HCT116 (cell line): ENCODE measurements around the gene EFCAB13.

Source experiments
- EZH2 ChIP-seq: fragments of 200-600 bp; sonication (generic); IDR thresholded peaks from 2 replicates; pipeline ENCODE4 v1.6.1; 2017; ENCODE audit warnings: antibody characterized with exemption, mixed run types
- FOSL1 ChIP-seq: IDR thresholded peaks from 2 replicates; pipeline ENCODE4 v1.6.1; 2012; ENCODE audit warnings: low read depth
- POLR2A ChIP-seq: IDR thresholded peaks from 2 replicates; pipeline ENCODE4 v1.7.0; 2011; ENCODE audit warnings: borderline replicate concordance; ENCODE audit not compliant: insufficient read depth, insufficient read length; ENCODE audit errors: extremely low read depth
- POLR2AphosphoS5 ChIP-seq: IDR thresholded peaks from 2 replicates; pipeline ENCODE4 v1.6.1; 2011; ENCODE audit warnings: mild to moderate bottlenecking, low read depth, low read length, moderate library complexity
- RAD21 ChIP-seq: IDR thresholded peaks from 2 replicates; pipeline ENCODE4 v1.6.1; 2012; ENCODE audit warnings: low read depth, mild to moderate bottlenecking
- SP1 ChIP-seq: IDR thresholded peaks from 2 replicates; pipeline ENCODE4 v1.6.1; 2012; ENCODE audit warnings: low read depth
- YY1 ChIP-seq: IDR thresholded peaks from 2 replicates; pipeline ENCODE4 v1.6.1; 2011; ENCODE audit warnings: low read length, low read depth, moderate library complexity, mild to moderate bottlenecking; ENCODE audit not compliant: insufficient replicate concordance; ENCODE audit errors: extremely low read depth
- TF ChIP-seq, protein P1 (sequence below), 3 experiments: fragments of 200-600 bp in 1 of 3; sonication (generic) in 1 of 3; IDR thresholded peaks in 2 of 3; conservative IDR thresholded peaks in 1 of 3; 2 replicates each; pipeline ENCODE4 v1.5.1; 2012 to 2017; ENCODE audit warnings: low read depth in 2 of 3, low read length in 2 of 3, antibody characterized with exemption in 1 of 3, borderline replicate concordance in 1 of 3, control low read depth in 1 of 3, mild to moderate bottlenecking in 1 of 3, mixed read lengths in 1 of 3, mixed run types in 1 of 3, moderate library complexity in 1 of 3; ENCODE audit not compliant: insufficient read depth in 1 of 3

GRCh38 chr17:47292206-47292605 is 31.5 kb upstream of the EFCAB13 start:
- TF ChIP-seq, protein P1, sequence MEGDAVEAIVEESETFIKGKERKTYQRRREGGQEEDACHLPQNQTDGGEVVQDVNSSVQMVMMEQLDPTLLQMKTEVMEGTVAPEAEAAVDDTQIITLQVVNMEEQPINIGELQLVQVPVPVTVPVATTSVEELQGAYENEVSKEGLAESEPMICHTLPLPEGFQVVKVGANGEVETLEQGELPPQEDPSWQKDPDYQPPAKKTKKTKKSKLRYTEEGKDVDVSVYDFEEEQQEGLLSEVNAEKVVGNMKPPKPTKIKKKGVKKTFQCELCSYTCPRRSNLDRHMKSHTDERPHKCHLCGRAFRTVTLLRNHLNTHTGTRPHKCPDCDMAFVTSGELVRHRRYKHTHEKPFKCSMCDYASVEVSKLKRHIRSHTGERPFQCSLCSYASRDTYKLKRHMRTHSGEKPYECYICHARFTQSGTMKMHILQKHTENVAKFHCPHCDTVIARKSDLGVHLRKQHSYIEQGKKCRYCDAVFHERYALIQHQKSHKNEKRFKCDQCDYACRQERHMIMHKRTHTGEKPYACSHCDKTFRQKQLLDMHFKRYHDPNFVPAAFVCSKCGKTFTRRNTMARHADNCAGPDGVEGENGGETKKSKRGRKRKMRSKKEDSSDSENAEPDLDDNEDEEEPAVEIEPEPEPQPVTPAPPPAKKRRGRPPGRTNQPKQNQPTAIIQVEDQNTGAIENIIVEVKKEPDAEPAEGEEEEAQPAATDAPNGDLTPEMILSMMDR (IDR thresholded peaks at IDR 0.05 in 2 of 3, conservative IDR thresholded peaks at IDR 0.05 in 1 of 3; ENCODE audit: borderline replicate concordance in 1 of 3, insufficient read depth in 1 of 3, low read depth in 2 of 3, low read length in 2 of 3): no peak
- TF ChIP-seq RAD21 (no peak), POLR2AphosphoS5 (no peak), YY1 (no peak), POLR2A (no peak), EZH2 (no peak), FOSL1 (no peak), SP1 (no peak)
